SK-N-SH (cell line): ENCODE measurements around the gene EN2. TPM values are rescaled to one million over a fixed set of nuclear protein-coding genes. Genes with fewer than 3 reads are reported as not detected.

Source experiments
- CTCF ChIA-PET: fragments of 300-600, 350-600 bp; formaldehyde crosslinking; extraction: SDS; loops from one replicate; lab custom pipeline; 2021; lab: Yijun Ruan, JAX
- POLR2A ChIA-PET: fragments of 350-600 bp; sonication (Branson Sonifier 250); formaldehyde crosslinking; extraction: SDS; loops from one replicate; lab custom pipeline; 2020; ENCODE audit warnings: antibody characterized with exemption, inconsistent platforms; lab: Yijun Ruan, JAX
- DNase-seq: peaks from one replicate; pipeline ENCODE4 v3.0.0; 2012
- H2AFZ ChIP-seq: fragments of 200-600 bp; sonication (generic); 2 replicates; pipeline ENCODE4 v1.8.1; 2016; ENCODE audit warnings: antibody characterized with exemption, mild to moderate bottlenecking, low read depth
- H3F3A ChIP-seq: fragments of 200-600 bp; sonication (generic); replicated peaks from 2 replicates; pipeline ENCODE3; 2016; ENCODE audit warnings: antibody characterized with exemption, mild to moderate bottlenecking; ENCODE audit not compliant: insufficient read depth
- H3K27ac ChIP-seq, 2 experiments: fragments of 200-500 bp in 1 of 2; fragments of 200-600 bp in 1 of 2; sonication (Bioruptor generic) in 1 of 2; sonication (generic), shearing (Covaris generic) in 1 of 2; 2 replicates each; pipeline versions ENCODE4 v1.5.1 to v1.6.1; 2014 to 2016; ENCODE audit warnings: low read depth in 2 of 2, inconsistent platforms in 1 of 2, low read length in 1 of 2, mild to moderate bottlenecking in 1 of 2, mixed read lengths in 1 of 2
- H3K27me3 ChIP-seq: fragments of 200-600 bp; sonication (generic), shearing (Covaris generic); 2 replicates; pipeline ENCODE4 v1.6.1; 2016; ENCODE audit warnings: mixed run types; ENCODE audit not compliant: insufficient read depth
- H3K36me3 ChIP-seq, 2 experiments: fragments of 200-500 bp in 1 of 2; fragments of 200-600 bp in 1 of 2; sonication (Bioruptor generic) in 1 of 2; sonication (generic) in 1 of 2; replicated peaks in 1 of 2; 2 replicates each; pipeline versions ENCODE3 to v1.5.1; 2014 to 2016; ENCODE audit warnings: low read length in 1 of 2, mild to moderate bottlenecking in 1 of 2; ENCODE audit not compliant: insufficient read depth in 2 of 2, control insufficient read depth in 1 of 2
- H3K4me1 ChIP-seq, 2 experiments: fragments of 200-500 bp in 1 of 2; fragments of 200-600 bp in 1 of 2; sonication (Bioruptor generic) in 1 of 2; sonication (generic), shearing (Covaris generic) in 1 of 2; 2 replicates each; pipeline versions ENCODE4 v1.5.1 to v1.6.1; 2014 to 2016; ENCODE audit warnings: low read depth in 1 of 2, low read length in 1 of 2, mixed run types in 1 of 2; ENCODE audit not compliant: insufficient read depth in 2 of 2, control insufficient read depth in 1 of 2
- H3K4me2 ChIP-seq: fragments of 200-600 bp; sonication (generic), shearing (Covaris generic); 2 replicates; pipeline ENCODE4 v1.6.1; 2017; ENCODE audit warnings: mixed run types
- H3K4me3 ChIP-seq, 2 experiments: fragments of 200-500 bp in 1 of 2; fragments of 200-600 bp in 1 of 2; sonication (Bioruptor generic) in 1 of 2; sonication (generic), shearing (Covaris generic) in 1 of 2; 2 replicates each; pipeline versions ENCODE4 v1.5.1 to v1.8.1; 2014 to 2016; ENCODE audit warnings: low read depth in 2 of 2, inconsistent platforms in 1 of 2, low read length in 1 of 2, mild to moderate bottlenecking in 1 of 2, mixed read lengths in 1 of 2, moderate library complexity in 1 of 2
- H3K79me2 ChIP-seq: fragments of 200-600 bp; sonication (generic); 2 replicates; pipeline ENCODE4 v1.8.1; 2017; ENCODE audit warnings: mild to moderate bottlenecking; ENCODE audit not compliant: insufficient read depth
- H3K9ac ChIP-seq: fragments of 200-600 bp; sonication (generic); 2 replicates; pipeline ENCODE4 v1.6.1; 2017; ENCODE audit warnings: mixed run types
- H3K9me2 ChIP-seq: fragments of 200-600 bp; sonication (generic); 2 replicates; pipeline ENCODE4 v1.6.1; 2017; ENCODE audit warnings: mixed run types
- H3K9me3 ChIP-seq: fragments of 200-600 bp; sonication (generic); 2 replicates; pipeline ENCODE4 v1.6.1; 2017; ENCODE audit warnings: mixed run types, mild to moderate bottlenecking, moderate library complexity
- H4K20me1 ChIP-seq: fragments of 200-600 bp; sonication (generic); 2 replicates; pipeline ENCODE4 v1.6.1; 2017; ENCODE audit warnings: mild to moderate bottlenecking, mixed run types; ENCODE audit not compliant: insufficient read depth
- CHD2 ChIP-seq: fragments of 150-350 bp; IDR thresholded peaks from 2 replicates; pipeline ENCODE4 v1.6.1; 2018; ENCODE audit warnings: low read length; ENCODE audit not compliant: partially characterized antibody
- ELF1 ChIP-seq: IDR thresholded peaks from 2 replicates; pipeline ENCODE4 v1.4.0; 2012
- EZH2phosphoT487 ChIP-seq: fragments of 200-600 bp; sonication (generic); IDR thresholded peaks from 2 replicates; pipeline ENCODE4 v1.6.1; 2017; ENCODE audit warnings: low read depth, mixed run types, mild to moderate bottlenecking, antibody characterized with exemption, moderate library complexity, borderline replicate concordance
- FOSL2 ChIP-seq: IDR thresholded peaks from 2 replicates; pipeline ENCODE4 v1.4.0; 2012; ENCODE audit warnings: low read depth, mild to moderate bottlenecking, moderate library complexity, borderline replicate concordance
- FOXJ3 ChIP-seq: sonication (generic); formaldehyde crosslinking; IDR thresholded peaks from 2 replicates; pipeline ENCODE4 v1.5.1; 2020; ENCODE audit warnings: mild to moderate bottlenecking, missing genetic modification reagents
- FOXM1 ChIP-seq: IDR thresholded peaks from 2 replicates; pipeline ENCODE4 v1.4.0; 2012; ENCODE audit warnings: low read depth, mild to moderate bottlenecking
- GABPA ChIP-seq: IDR thresholded peaks from 2 replicates; pipeline ENCODE4 v1.4.0; 2012; ENCODE audit warnings: low read depth, mild to moderate bottlenecking
- GATA2 ChIP-seq: sonication (generic); formaldehyde crosslinking; IDR thresholded peaks from 2 replicates; pipeline ENCODE4 v1.5.0; 2020; ENCODE audit warnings: mild to moderate bottlenecking, missing genetic modification reagents
- IRF3 ChIP-seq: fragments of 150-350 bp; IDR thresholded peaks from 2 replicates; pipeline ENCODE4 v1.6.1; 2016; ENCODE audit warnings: mild to moderate bottlenecking, low read depth, low read length
- JUND ChIP-seq: IDR thresholded peaks from 2 replicates; pipeline ENCODE4 v1.4.0; 2012
- MAX ChIP-seq: IDR thresholded peaks from 2 replicates; pipeline ENCODE4 v1.4.0; 2012; ENCODE audit warnings: low read depth
- MEF2A ChIP-seq: IDR thresholded peaks from 2 replicates; pipeline ENCODE4 v1.4.0; 2012; ENCODE audit warnings: low read depth, borderline replicate concordance
- MXI1 ChIP-seq: IDR thresholded peaks from 2 replicates; pipeline ENCODE4 v1.6.1; 2012; ENCODE audit warnings: mild to moderate bottlenecking, low read depth, low read length, improper control_type of control experiment
- RAD21 ChIP-seq: IDR thresholded peaks from 2 replicates; pipeline ENCODE4 v1.6.1; 2012; ENCODE audit warnings: mild to moderate bottlenecking, low read length
- RCOR1 ChIP-seq: fragments of 150-350 bp; IDR thresholded peaks from 2 replicates; pipeline ENCODE4 v1.6.1; 2017; ENCODE audit warnings: antibody characterized with exemption, low read length
- RXRA ChIP-seq: IDR thresholded peaks from 2 replicates; pipeline ENCODE4 v1.4.0; 2012; ENCODE audit warnings: low read depth, mild to moderate bottlenecking, borderline replicate concordance
- TEAD4 ChIP-seq: IDR thresholded peaks from 2 replicates; pipeline ENCODE4 v1.4.0; 2012; ENCODE audit warnings: mild to moderate bottlenecking, borderline replicate concordance; ENCODE audit not compliant: insufficient read depth
- YY1 ChIP-seq: IDR thresholded peaks from 2 replicates; pipeline ENCODE4 v1.4.0; 2012; ENCODE audit warnings: low read depth, mild to moderate bottlenecking
- ZBTB33 ChIP-seq: IDR thresholded peaks from 2 replicates; pipeline ENCODE4 v1.4.0; 2012; ENCODE audit warnings: low read depth, borderline replicate concordance
- WGBS: methylation state at CpG from one replicate; pipeline ENCODE4 v1.1.6; 2017; ENCODE audit warnings: low lambda C conversion rate; 5-methylcytosine and 5-hydroxymethylcytosine counted together
- polyA plus RNA-seq, 3 experiments: library from polyadenylated mRNA; depleted of rRNA; stranded (reverse); fragments of >200 nt; gene quantifications; 2 replicates each; pipeline ENCODE4 v1.2.3, GENCODE V29; 2012
- TF ChIP-seq, protein P1 (sequence below): IDR thresholded peaks from 2 replicates; pipeline ENCODE4 v1.4.0; 2012; ENCODE audit warnings: low read depth, borderline replicate concordance
- TF ChIP-seq, protein P2 (sequence below): fragments of 200-600 bp; sonication (generic); IDR thresholded peaks from 2 replicates; pipeline ENCODE4 v1.6.1; 2017; ENCODE audit warnings: antibody characterized with exemption, mild to moderate bottlenecking, moderate library complexity

The EN2 gene
- polyA plus RNA-seq, 1 of the 3 experiments (the other 2 are of a cell fraction), result 0.02 TPM

DNA sequence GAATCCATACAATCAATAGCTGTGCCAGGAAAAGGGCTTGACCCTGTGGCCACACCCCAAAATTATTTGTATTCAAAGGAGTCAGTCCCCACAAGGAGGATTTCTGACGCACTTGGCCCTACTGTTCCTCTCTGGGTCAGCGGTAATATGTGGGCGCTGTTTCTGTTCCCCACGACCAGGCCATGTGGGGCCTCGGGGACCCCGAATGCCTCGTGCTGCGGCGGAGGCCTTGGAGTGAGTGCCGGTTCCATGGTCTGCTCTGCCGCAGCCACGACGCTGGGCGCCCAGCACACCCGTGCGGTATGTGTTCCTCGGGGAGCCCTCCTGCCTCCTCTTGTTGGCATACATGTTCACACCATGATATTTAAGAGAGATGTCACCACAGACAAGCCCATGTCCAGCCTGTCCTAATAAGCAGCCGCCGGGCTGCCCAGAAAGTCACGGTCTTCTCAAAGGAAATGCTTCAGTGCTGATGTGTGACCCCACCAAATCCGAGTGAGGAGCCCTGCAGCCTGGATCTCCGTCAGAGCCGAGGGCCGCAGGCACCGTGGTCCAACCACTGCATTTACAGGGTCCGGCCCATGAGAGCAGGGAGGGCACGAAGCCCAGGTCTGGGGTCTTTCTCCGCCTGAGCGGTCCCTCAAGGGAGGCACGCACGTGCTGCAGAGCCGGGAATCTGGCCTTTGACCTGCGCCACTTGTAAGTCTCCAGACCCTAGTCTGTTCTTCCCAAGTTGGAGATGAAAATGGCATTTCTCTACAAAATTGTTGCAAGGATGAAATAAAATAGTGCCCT is 36.0 kb downstream of the EN2 start:
- Histone ChIP-seq H3K79me2 (no peaks in the 10 kb centered on the region), H3K9me2 (no peaks in the 10 kb centered on the region), H3K4me1 (no peaks in the 10 kb centered on the region), H3K9ac (no peak overlapping the region), H3K4me2 (no peak overlapping the region), H3F3A (no peaks in the 10 kb centered on the region), H3K4me3 (no peak overlapping the region), H3K36me3 (no peaks in the 10 kb centered on the region), H2AFZ (no peak overlapping the region), H3K27me3 (peaks cover 91% of the 10 kb centered on the region), H3K9me3 (no peaks in the 10 kb centered on the region), H3K27ac (no peak overlapping the region), H4K20me1 (no peaks in the 10 kb centered on the region)
- DNase-seq, result no peak
- POLR2A ChIA-PET, result interaction anchor here (0.6 kb wide), 1 partner anchor 879 kb away, joined by 5 read pairs; no protein-coding TSS in a partner anchor
- CTCF ChIA-PET, result no interaction called here
- 56% methylated on average over 28 of the region's 33 CpGs for WGBS
- TF ChIP-seq, protein P1, sequence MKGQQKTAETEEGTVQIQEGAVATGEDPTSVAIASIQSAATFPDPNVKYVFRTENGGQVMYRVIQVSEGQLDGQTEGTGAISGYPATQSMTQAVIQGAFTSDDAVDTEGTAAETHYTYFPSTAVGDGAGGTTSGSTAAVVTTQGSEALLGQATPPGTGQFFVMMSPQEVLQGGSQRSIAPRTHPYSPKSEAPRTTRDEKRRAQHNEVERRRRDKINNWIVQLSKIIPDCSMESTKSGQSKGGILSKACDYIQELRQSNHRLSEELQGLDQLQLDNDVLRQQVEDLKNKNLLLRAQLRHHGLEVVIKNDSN, result no peak
- no peak for TF ChIP-seq RCOR1
- no peak for TF ChIP-seq MXI1
- TF ChIP-seq MEF2A, result no peak
- TF ChIP-seq FOSL2, result no peak
- no peak for TF ChIP-seq GABPA
- TF ChIP-seq RAD21, result no peak

GRCh38 chr7:155494551-155494950 is 36.6 kb downstream of the EN2 start:
- WGBS, result 32% methylated on average over 13 of the region's 16 CpGs
- CTCF ChIA-PET, result no interaction called here
- H3K4me3 ChIP-seq, result no peak overlapping the region
- no peaks in the 10 kb centered on the region for H3F3A ChIP-seq
- H3K9me2 ChIP-seq, result no peaks in the 10 kb centered on the region
- H3K36me3 ChIP-seq, result no peaks in the 10 kb centered on the region
- DNase-seq, result no peak
- no peak overlapping the region for H3K4me2 ChIP-seq
- no peak overlapping the region for H3K9ac ChIP-seq
- no peaks in the 10 kb centered on the region for H3K4me1 ChIP-seq
- no peaks in the 10 kb centered on the region for H3K9me3 ChIP-seq
- H3K79me2 ChIP-seq, result no peaks in the 10 kb centered on the region
- POLR2A ChIA-PET, result interaction anchor here (0.6 kb wide), 1 partner anchor 878 kb away, joined by 5 read pairs; no protein-coding TSS in a partner anchor
- peaks cover 91% of the 10 kb centered on the region for H3K27me3 ChIP-seq
- no peak overlapping the region for H3K27ac ChIP-seq
- no peaks in the 10 kb centered on the region for H4K20me1 ChIP-seq
- no peak overlapping the region for H2AFZ ChIP-seq
- TF ChIP-seq, protein P1, result no peak
- TF ChIP-seq IRF3 (no peak), RXRA (no peak), GATA2 (no peak), JUND (no peak), MEF2A (no peak), FOSL2 (no peak), TEAD4 (no peak), EZH2phosphoT487 (no peak), MAX (no peak), FOXJ3 (no peak), FOXM1 (no peak), ZBTB33 (no peak), ELF1 (no peak), YY1 (no peak), CHD2 (no peak)
- TF ChIP-seq, protein P2, sequence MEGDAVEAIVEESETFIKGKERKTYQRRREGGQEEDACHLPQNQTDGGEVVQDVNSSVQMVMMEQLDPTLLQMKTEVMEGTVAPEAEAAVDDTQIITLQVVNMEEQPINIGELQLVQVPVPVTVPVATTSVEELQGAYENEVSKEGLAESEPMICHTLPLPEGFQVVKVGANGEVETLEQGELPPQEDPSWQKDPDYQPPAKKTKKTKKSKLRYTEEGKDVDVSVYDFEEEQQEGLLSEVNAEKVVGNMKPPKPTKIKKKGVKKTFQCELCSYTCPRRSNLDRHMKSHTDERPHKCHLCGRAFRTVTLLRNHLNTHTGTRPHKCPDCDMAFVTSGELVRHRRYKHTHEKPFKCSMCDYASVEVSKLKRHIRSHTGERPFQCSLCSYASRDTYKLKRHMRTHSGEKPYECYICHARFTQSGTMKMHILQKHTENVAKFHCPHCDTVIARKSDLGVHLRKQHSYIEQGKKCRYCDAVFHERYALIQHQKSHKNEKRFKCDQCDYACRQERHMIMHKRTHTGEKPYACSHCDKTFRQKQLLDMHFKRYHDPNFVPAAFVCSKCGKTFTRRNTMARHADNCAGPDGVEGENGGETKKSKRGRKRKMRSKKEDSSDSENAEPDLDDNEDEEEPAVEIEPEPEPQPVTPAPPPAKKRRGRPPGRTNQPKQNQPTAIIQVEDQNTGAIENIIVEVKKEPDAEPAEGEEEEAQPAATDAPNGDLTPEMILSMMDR, result no peak
